ENCODE data around the gene MCU. TPM values are rescaled to one million over a fixed set of nuclear protein-coding genes. Genes with fewer than 3 reads are reported as not detected.

MCU gene
- polyA plus RNA-seq, 1 of the 3 experiments (the other 2 are of a cell fraction), result 20.6 TPM

DNA sequence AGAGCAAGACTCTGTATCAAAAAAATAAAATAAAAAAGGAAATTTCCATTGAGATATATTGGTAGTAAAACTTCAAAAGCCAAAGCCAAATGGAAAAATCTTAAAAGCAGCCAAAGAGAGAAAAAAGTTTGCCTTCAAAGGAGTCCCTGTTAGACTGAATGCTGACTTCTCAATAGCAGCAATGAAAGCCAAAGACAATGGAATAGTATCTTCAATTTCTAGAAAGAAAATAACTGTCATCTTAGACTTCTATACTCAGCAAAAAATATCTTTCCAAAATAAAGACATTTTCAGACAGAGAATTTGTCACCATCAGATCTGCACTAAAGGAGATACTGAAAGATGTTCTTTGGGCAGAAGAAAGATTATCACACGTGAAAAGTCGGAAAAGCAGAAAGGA, 187.3 kb downstream of the MCU start:
- Histone ChIP-seq H3K36me3 (replicated peaks in 1 of 2; ENCODE audit: control insufficient read depth in 1 of 2, insufficient read depth in 2 of 2, low read length in 1 of 2) (peaks cover under 1 to 45% of the 10 kb centered on the region in 2 experiments), H3K27me3 (ENCODE audit: insufficient read depth) (no peaks in the 10 kb centered on the region), H3K4me1 (ENCODE audit: control insufficient read depth in 1 of 2, insufficient read depth in 2 of 2, low read depth in 1 of 2, low read length in 1 of 2) (no peaks in the 10 kb centered on the region), H3K9ac (no peak overlapping the region), H3K9me2 (no peaks in the 10 kb centered on the region), H2AFZ (ENCODE audit: low read depth) (no peak overlapping the region), H3K4me3 (ENCODE audit: low read depth in 2 of 2, low read length in 1 of 2) (no peak overlapping the region), H3K79me2 (ENCODE audit: insufficient read depth) (no peaks in the 10 kb centered on the region), H3K27ac (ENCODE audit: low read depth in 2 of 2, low read length in 1 of 2) (no peak overlapping the region), H3F3A (replicated peaks; ENCODE audit: insufficient read depth) (peaks cover 8% of the 10 kb centered on the region), H4K20me1 (ENCODE audit: insufficient read depth) (no peaks in the 10 kb centered on the region), H3K9me3 (peaks cover 10% of the 10 kb centered on the region), H3K4me2 (no peak overlapping the region)
- DNase-seq, result no peak
- POLR2A ChIA-PET, result no interaction called here
- TF ChIP-seq, protein P1, sequence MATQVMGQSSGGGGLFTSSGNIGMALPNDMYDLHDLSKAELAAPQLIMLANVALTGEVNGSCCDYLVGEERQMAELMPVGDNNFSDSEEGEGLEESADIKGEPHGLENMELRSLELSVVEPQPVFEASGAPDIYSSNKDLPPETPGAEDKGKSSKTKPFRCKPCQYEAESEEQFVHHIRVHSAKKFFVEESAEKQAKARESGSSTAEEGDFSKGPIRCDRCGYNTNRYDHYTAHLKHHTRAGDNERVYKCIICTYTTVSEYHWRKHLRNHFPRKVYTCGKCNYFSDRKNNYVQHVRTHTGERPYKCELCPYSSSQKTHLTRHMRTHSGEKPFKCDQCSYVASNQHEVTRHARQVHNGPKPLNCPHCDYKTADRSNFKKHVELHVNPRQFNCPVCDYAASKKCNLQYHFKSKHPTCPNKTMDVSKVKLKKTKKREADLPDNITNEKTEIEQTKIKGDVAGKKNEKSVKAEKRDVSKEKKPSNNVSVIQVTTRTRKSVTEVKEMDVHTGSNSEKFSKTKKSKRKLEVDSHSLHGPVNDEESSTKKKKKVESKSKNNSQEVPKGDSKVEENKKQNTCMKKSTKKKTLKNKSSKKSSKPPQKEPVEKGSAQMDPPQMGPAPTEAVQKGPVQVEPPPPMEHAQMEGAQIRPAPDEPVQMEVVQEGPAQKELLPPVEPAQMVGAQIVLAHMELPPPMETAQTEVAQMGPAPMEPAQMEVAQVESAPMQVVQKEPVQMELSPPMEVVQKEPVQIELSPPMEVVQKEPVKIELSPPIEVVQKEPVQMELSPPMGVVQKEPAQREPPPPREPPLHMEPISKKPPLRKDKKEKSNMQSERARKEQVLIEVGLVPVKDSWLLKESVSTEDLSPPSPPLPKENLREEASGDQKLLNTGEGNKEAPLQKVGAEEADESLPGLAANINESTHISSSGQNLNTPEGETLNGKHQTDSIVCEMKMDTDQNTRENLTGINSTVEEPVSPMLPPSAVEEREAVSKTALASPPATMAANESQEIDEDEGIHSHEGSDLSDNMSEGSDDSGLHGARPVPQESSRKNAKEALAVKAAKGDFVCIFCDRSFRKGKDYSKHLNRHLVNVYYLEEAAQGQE (IDR thresholded peaks at IDR 0.05; ENCODE audit: low read depth, low read length), result no peak
- TF ChIP-seq, protein P2, sequence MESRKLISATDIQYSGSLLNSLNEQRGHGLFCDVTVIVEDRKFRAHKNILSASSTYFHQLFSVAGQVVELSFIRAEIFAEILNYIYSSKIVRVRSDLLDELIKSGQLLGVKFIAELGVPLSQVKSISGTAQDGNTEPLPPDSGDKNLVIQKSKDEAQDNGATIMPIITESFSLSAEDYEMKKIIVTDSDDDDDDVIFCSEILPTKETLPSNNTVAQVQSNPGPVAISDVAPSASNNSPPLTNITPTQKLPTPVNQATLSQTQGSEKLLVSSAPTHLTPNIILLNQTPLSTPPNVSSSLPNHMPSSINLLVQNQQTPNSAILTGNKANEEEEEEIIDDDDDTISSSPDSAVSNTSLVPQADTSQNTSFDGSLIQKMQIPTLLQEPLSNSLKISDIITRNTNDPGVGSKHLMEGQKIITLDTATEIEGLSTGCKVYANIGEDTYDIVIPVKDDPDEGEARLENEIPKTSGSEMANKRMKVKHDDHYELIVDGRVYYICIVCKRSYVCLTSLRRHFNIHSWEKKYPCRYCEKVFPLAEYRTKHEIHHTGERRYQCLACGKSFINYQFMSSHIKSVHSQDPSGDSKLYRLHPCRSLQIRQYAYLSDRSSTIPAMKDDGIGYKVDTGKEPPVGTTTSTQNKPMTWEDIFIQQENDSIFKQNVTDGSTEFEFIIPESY (IDR thresholded peaks at IDR 0.05; ENCODE audit: borderline replicate concordance, low read depth), result no peak
- TF ChIP-seq GABPA (IDR thresholded peaks at IDR 0.05; ENCODE audit: low read depth), result no peak
- TF ChIP-seq, protein P3, sequence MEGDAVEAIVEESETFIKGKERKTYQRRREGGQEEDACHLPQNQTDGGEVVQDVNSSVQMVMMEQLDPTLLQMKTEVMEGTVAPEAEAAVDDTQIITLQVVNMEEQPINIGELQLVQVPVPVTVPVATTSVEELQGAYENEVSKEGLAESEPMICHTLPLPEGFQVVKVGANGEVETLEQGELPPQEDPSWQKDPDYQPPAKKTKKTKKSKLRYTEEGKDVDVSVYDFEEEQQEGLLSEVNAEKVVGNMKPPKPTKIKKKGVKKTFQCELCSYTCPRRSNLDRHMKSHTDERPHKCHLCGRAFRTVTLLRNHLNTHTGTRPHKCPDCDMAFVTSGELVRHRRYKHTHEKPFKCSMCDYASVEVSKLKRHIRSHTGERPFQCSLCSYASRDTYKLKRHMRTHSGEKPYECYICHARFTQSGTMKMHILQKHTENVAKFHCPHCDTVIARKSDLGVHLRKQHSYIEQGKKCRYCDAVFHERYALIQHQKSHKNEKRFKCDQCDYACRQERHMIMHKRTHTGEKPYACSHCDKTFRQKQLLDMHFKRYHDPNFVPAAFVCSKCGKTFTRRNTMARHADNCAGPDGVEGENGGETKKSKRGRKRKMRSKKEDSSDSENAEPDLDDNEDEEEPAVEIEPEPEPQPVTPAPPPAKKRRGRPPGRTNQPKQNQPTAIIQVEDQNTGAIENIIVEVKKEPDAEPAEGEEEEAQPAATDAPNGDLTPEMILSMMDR (IDR thresholded peaks at IDR 0.05), result no peak
- TF ChIP-seq EP300 (IDR thresholded peaks at IDR 0.05; ENCODE audit: borderline replicate concordance in 1 of 2, low read depth in 1 of 2, low read length in 1 of 2), result no peak
- no peak for TF ChIP-seq NFIC (IDR thresholded peaks at IDR 0.05; ENCODE audit: borderline replicate concordance)
- TF ChIP-seq, protein P4, sequence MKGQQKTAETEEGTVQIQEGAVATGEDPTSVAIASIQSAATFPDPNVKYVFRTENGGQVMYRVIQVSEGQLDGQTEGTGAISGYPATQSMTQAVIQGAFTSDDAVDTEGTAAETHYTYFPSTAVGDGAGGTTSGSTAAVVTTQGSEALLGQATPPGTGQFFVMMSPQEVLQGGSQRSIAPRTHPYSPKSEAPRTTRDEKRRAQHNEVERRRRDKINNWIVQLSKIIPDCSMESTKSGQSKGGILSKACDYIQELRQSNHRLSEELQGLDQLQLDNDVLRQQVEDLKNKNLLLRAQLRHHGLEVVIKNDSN (IDR thresholded peaks at IDR 0.05; ENCODE audit: borderline replicate concordance, low read depth), result no peak
- no peak for TF ChIP-seq TEAD4 (IDR thresholded peaks at IDR 0.05; ENCODE audit: borderline replicate concordance, insufficient read depth)
- no peak for TF ChIP-seq GATA2 (CRISPR knock-in tag; IDR thresholded peaks at IDR 0.05)
- no peak for TF ChIP-seq TAF1 (IDR thresholded peaks at IDR 0.05; ENCODE audit: borderline replicate concordance, low read depth, low read length)
- CTCF ChIA-PET, result no interaction called here
- 97% methylated on average over 2 of the region's 2 CpGs for WGBS (ENCODE audit: low lambda C conversion rate)

All from SK-N-SH (cell line).